Gastrocnemius medialis (tissue), 4 donors: ENCODE results near the gene TANGO2.

Source experiments
- POLR2A ChIP-seq, 2 donors: fragments of 450-650 bp; IDR thresholded peaks; one replicate each; pipeline ENCODE4 v1.6.1; 2017; ENCODE audit warnings: antibody characterized with exemption in 2 of 2, mild to moderate bottlenecking in 2 of 2, moderate library complexity in 2 of 2
- TF ChIP-seq, protein P1 (sequence below), 5 experiments: fragments of 450-650 bp in 3 of 5; fragments of 200-600 bp in 2 of 5; sonication (generic) in 2 of 5; IDR thresholded peaks in 4 of 5; conservative IDR thresholded peaks in 1 of 5; 1 replicate in 4 of 5; 2 replicates in 1 of 5; pipeline ENCODE4 v1.5.1; 2016 to 2019; ENCODE audit warnings: antibody characterized with exemption in 5 of 5, mild to moderate bottlenecking in 3 of 5, moderate library complexity in 3 of 5

DNA sequence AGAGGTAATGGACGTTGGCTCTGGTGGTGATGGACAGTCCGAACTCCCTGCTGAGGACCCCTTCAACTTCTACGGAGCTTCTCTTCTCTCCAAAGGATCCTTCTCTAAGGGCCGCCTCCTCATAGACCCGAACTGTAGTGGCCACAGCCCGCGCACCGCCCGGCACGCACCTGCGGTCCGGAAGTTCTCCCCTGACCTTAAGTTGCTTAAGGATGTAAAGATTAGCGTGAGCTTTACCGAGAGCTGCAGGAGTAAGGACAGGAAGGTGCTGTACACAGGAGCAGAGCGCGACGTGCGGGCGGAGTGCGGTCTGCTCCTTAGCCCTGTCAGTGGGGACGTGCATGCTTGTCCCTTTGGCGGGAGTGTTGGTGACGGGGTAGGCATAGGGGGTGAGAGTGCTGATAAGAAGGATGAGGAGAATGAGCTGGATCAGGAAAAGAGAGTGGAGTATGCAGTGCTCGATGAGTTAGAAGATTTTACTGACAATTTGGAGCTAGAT, 65.2 kb downstream of the TANGO2 start:
- TF ChIP-seq, protein P1, sequence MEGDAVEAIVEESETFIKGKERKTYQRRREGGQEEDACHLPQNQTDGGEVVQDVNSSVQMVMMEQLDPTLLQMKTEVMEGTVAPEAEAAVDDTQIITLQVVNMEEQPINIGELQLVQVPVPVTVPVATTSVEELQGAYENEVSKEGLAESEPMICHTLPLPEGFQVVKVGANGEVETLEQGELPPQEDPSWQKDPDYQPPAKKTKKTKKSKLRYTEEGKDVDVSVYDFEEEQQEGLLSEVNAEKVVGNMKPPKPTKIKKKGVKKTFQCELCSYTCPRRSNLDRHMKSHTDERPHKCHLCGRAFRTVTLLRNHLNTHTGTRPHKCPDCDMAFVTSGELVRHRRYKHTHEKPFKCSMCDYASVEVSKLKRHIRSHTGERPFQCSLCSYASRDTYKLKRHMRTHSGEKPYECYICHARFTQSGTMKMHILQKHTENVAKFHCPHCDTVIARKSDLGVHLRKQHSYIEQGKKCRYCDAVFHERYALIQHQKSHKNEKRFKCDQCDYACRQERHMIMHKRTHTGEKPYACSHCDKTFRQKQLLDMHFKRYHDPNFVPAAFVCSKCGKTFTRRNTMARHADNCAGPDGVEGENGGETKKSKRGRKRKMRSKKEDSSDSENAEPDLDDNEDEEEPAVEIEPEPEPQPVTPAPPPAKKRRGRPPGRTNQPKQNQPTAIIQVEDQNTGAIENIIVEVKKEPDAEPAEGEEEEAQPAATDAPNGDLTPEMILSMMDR (IDR thresholded peaks at IDR 0.05 in 4 of 5, conservative IDR thresholded peaks at IDR 0.05 in 1 of 5) = no peak
- TF ChIP-seq POLR2A (IDR thresholded peaks at IDR 0.05) = no peak
